Measurements from ENCODE around the gene CTRB2. TPM values are rescaled to one million over a fixed set of nuclear protein-coding genes. Genes with fewer than 3 reads are reported as not detected.

CTRB2 gene
- polyA plus RNA-seq, 1 of the 3 experiments (the other 2 are of a cell fraction) = not detected

DNA sequence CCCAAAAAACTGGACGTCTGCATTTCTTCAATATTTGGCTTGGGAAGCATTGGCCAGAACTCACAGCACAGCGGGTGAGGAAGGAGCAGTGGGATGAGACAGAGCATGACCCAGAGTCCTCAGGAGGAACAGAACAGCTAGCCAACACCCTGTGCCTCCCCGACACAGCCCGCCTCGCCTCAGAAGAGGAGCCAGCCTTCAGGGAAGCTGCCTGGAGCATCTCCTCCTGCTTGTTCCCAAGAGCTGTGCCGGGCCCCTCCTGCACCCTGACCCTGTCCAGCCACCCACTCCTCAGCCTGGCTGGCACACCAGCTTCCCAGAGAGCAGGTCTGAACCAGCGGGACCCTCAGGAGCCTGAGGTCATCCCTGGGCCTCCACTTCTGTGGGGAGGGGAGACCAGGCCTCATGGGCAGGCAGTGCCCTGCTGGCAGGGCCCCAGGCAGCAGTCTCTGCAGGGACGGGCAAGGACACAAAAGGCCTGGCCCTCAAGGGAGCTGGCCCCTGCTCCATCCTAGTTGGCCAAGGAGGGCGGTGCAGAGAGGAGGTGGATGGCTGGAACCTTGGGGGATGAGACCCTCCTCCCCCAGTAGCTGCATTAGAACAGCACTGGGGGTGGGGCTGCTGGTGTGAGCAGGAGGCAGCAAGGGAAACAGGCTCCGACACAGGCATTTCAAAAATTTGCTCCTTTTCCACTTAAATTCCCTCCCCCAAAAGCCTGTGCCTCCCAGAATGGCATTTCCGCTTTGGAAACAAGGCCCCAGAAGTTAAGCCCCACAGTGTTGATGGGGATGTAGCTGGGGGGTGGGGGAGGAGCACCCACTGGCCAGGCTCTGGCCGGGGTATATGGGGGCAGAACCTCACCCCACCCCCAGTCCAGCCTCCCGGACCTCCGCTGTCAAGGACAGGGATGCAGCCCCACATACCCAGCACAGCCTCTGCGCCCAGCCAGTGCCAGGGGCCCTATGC is 46.3 kb upstream of the CTRB2 start:
- whole genome bisulfite sequencing (ENCODE audit: low lambda C conversion rate) = 55% methylated on average over 13 of the region's 15 CpGs

DNA sequence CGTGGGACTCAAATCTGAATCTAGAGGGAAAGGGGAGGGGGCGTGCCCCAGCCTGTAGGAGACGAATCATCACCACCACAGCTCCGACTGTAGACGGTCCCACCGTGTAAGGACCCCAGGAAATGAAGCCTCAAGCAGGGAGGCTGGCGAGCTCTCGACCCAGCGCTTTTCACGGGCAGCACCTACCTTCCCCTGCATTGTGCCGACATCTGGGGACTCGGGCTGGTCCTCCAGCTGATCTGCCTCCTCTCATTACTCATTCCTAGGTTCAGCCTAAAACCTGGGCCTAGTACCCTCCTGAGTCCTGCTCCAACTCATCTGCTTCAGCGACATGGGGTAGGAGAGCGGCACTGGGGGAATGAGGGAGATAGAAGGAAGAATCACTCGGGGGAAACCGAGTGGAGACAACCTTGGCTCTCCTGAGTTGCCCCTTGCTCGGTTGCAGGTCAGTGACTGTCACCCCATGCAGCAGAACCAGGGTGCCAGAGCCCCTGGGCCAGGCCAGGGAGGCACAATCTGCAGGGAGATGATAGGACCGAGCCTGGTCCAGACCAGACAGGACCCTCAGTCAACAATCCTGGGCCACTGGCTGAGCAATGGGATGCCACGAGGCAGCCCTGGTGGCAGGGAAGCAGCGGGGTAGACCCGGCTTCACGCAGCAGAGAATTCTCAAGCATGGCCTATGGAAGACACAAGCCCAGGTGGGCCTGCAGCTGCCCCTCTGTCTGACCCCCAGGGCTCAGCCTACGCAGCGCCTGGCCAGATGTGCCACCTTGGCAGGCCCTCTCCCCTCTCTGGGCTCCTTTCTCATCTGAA is 45.3 kb upstream of the CTRB2 start:
- Histone ChIP-seq H3K27me3 (ENCODE audit: insufficient read depth) (no peaks in the 10 kb centered on the region), H3K4me3 (ENCODE audit: low read depth in 2 of 2, low read length in 1 of 2) (peak overlapping the region in 1 of 2 experiments; percentile 6; a peak in 1 of 4 replicates), H3K9me2 (no peaks in the 10 kb centered on the region), H4K20me1 (ENCODE audit: insufficient read depth) (peaks cover 92% of the 10 kb centered on the region), H2AFZ (ENCODE audit: low read depth) (no peak overlapping the region), H3F3A (replicated peaks; ENCODE audit: insufficient read depth) (peaks cover 31% of the 10 kb centered on the region), H3K9me3 (no peaks in the 10 kb centered on the region), H3K4me2 (peak overlapping the region; percentile 60), H3K27ac (ENCODE audit: low read depth in 2 of 2, low read length in 1 of 2) (peak overlapping the region; percentile 86 to 88), H3K79me2 (ENCODE audit: insufficient read depth) (peaks cover 96% of the 10 kb centered on the region), H3K9ac (peak overlapping the region; percentile 47; the same call in 1 of the 2 replicates), H3K36me3 (replicated peaks in 1 of 2; ENCODE audit: control insufficient read depth in 1 of 2, insufficient read depth in 2 of 2, low read length in 1 of 2) (peaks cover 0 to 3% of the 10 kb centered on the region in 2 experiments), H3K4me1 (ENCODE audit: control insufficient read depth in 1 of 2, insufficient read depth in 2 of 2, low read depth in 1 of 2, low read length in 1 of 2) (peaks cover 73 to 74% of the 10 kb centered on the region in 2 experiments; a peak in 3 of 4 replicates)
- CTCF ChIA-PET = interaction anchor here (2.5 kb wide), 1 partner anchor 18 kb away, joined by 10 read pairs; no protein-coding TSS in a partner anchor
- POLR2A ChIA-PET = no interaction called here
- no peak for DNase-seq
- 85% methylated on average over 15 of the region's 24 CpGs for WGBS (ENCODE audit: low lambda C conversion rate)
- no peak for TF ChIP-seq YY1 (IDR thresholded peaks at IDR 0.05; ENCODE audit: low read depth)
- TF ChIP-seq GATA2 (CRISPR knock-in tag; IDR thresholded peaks at IDR 0.05) = no peak
- TF ChIP-seq TCF12 (IDR thresholded peaks at IDR 0.05) = no peak
- TF ChIP-seq RFX5 (IDR thresholded peaks at IDR 0.05; ENCODE audit: low read length) = no peak
- TF ChIP-seq, protein P1, sequence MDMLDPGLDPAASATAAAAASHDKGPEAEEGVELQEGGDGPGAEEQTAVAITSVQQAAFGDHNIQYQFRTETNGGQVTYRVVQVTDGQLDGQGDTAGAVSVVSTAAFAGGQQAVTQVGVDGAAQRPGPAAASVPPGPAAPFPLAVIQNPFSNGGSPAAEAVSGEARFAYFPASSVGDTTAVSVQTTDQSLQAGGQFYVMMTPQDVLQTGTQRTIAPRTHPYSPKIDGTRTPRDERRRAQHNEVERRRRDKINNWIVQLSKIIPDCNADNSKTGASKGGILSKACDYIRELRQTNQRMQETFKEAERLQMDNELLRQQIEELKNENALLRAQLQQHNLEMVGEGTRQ (IDR thresholded peaks at IDR 0.05; ENCODE audit: borderline replicate concordance, low read depth, low read length) = no peak
- TF ChIP-seq RXRA (IDR thresholded peaks at IDR 0.05; ENCODE audit: borderline replicate concordance, low read depth) = no peak
- TF ChIP-seq CHD2 (IDR thresholded peaks at IDR 0.05; ENCODE audit: low read length, partially characterized antibody) = no peak
- TF ChIP-seq EP300 (IDR thresholded peaks at IDR 0.05; ENCODE audit: borderline replicate concordance in 1 of 2, low read depth in 1 of 2, low read length in 1 of 2) = no peak
- TF ChIP-seq NRF1 (IDR thresholded peaks at IDR 0.05; ENCODE audit: low read depth, low read length) = no peak
- no peak for TF ChIP-seq MEF2A (IDR thresholded peaks at IDR 0.05; ENCODE audit: borderline replicate concordance, low read depth)
- TF ChIP-seq, protein P2, sequence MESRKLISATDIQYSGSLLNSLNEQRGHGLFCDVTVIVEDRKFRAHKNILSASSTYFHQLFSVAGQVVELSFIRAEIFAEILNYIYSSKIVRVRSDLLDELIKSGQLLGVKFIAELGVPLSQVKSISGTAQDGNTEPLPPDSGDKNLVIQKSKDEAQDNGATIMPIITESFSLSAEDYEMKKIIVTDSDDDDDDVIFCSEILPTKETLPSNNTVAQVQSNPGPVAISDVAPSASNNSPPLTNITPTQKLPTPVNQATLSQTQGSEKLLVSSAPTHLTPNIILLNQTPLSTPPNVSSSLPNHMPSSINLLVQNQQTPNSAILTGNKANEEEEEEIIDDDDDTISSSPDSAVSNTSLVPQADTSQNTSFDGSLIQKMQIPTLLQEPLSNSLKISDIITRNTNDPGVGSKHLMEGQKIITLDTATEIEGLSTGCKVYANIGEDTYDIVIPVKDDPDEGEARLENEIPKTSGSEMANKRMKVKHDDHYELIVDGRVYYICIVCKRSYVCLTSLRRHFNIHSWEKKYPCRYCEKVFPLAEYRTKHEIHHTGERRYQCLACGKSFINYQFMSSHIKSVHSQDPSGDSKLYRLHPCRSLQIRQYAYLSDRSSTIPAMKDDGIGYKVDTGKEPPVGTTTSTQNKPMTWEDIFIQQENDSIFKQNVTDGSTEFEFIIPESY (IDR thresholded peaks at IDR 0.05; ENCODE audit: borderline replicate concordance, low read depth) = no peak
- TF ChIP-seq, protein P3, sequence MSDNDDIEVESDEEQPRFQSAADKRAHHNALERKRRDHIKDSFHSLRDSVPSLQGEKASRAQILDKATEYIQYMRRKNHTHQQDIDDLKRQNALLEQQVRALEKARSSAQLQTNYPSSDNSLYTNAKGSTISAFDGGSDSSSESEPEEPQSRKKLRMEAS (IDR thresholded peaks at IDR 0.05; ENCODE audit: low read depth) = no peak; the same call in 1 of the 2 replicates
- no peak for TF ChIP-seq FOSL2 (IDR thresholded peaks at IDR 0.05; ENCODE audit: borderline replicate concordance, low read depth)
- no peak for TF ChIP-seq ELF1 (IDR thresholded peaks at IDR 0.05)
- no peak for TF ChIP-seq RCOR1 (IDR thresholded peaks at IDR 0.05; ENCODE audit: low read length)

More for the DNA sequence above, 46.3 kb upstream of the CTRB2 start:
- peaks cover 31% of the 10 kb centered on the region for H3F3A ChIP-seq (replicated peaks; ENCODE audit: insufficient read depth)
- ChIA-PET CTCF (interaction anchor here (2.5 kb wide), 1 partner anchor 19 kb away, joined by 10 read pairs; no protein-coding TSS in a partner anchor), POLR2A (no interaction called here)
- peaks cover 65 to 77% of the 10 kb centered on the region in 2 experiments; a peak in 3 of 4 replicates for H3K4me1 ChIP-seq (ENCODE audit: control insufficient read depth in 1 of 2, insufficient read depth in 2 of 2, low read depth in 1 of 2, low read length in 1 of 2)
- H3K4me3 ChIP-seq (ENCODE audit: low read depth in 2 of 2, low read length in 1 of 2) = no peak overlapping the region; a peak in 1 of 4 replicates
- peaks cover 96% of the 10 kb centered on the region for H3K79me2 ChIP-seq (ENCODE audit: insufficient read depth)
- H4K20me1 ChIP-seq (ENCODE audit: insufficient read depth) = peaks cover 92% of the 10 kb centered on the region
- no peaks in the 10 kb centered on the region for H3K9me3 ChIP-seq
- no peaks in the 10 kb centered on the region for H3K36me3 ChIP-seq (replicated peaks in 1 of 2; ENCODE audit: control insufficient read depth in 1 of 2, insufficient read depth in 2 of 2, low read length in 1 of 2)
- peak overlapping the region; percentile 47; the same call in 1 of the 2 replicates for H3K9ac ChIP-seq
- H3K27me3 ChIP-seq (ENCODE audit: insufficient read depth) = no peaks in the 10 kb centered on the region
- TF ChIP-seq RFX5 (IDR thresholded peaks at IDR 0.05; ENCODE audit: low read length) = no peak
- peak in 1 of 2 experiments; percentile 42; a peak in 1 of 4 replicates for TF ChIP-seq EP300 (IDR thresholded peaks at IDR 0.05; ENCODE audit: borderline replicate concordance in 1 of 2, low read depth in 1 of 2, low read length in 1 of 2)
- TF ChIP-seq TCF12 (IDR thresholded peaks at IDR 0.05) = peak; percentile 29; the same call in 1 of the 2 replicates
- TF ChIP-seq, protein P4, sequence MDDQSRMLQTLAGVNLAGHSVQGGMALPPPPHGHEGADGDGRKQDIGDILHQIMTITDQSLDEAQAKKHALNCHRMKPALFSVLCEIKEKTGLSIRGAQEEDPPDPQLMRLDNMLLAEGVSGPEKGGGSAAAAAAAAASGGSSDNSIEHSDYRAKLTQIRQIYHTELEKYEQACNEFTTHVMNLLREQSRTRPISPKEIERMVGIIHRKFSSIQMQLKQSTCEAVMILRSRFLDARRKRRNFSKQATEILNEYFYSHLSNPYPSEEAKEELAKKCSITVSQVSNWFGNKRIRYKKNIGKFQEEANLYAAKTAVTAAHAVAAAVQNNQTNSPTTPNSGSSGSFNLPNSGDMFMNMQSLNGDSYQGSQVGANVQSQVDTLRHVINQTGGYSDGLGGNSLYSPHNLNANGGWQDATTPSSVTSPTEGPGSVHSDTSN (IDR thresholded peaks at IDR 0.05) = no peak; the same call in 1 of the 2 replicates
- TF ChIP-seq TEAD4 (IDR thresholded peaks at IDR 0.05; ENCODE audit: borderline replicate concordance, insufficient read depth) = peak; percentile 80
- 0 out of 2 replicates have a peak, but pooled peaks have one; percentile 8 for TF ChIP-seq ELF1 (IDR thresholded peaks at IDR 0.05)
- peak overlapping the region; percentile 60 for H3K4me2 ChIP-seq
- DNase-seq = no peak
- H3K9me2 ChIP-seq = no peaks in the 10 kb centered on the region
- H2AFZ ChIP-seq (ENCODE audit: low read depth) = no peak overlapping the region
- peak overlapping the region; percentile 86 to 88 for H3K27ac ChIP-seq (ENCODE audit: low read depth in 2 of 2, low read length in 1 of 2)

Measured in SK-N-SH (cell line).